HG03025 (cell line): ENCODE measurements around the gene SDHA.
"Not testable (repeated sequence)": the region's sequence is repeated elsewhere in the genome, so short reads cannot be mapped to it uniquely, and the experiment has no call there.

Experiments
- ATAC-seq: cut with Tn5 transposase; IDR thresholded peaks from one replicate; pipeline ENCODE4 v1.9.1; 2021; ENCODE audit warnings: mild to moderate bottlenecking, moderate library complexity; ENCODE audit not compliant: unreplicated experiment, low FRiP score

Gene SDHA

GRCh38 chr5:218457-219291 is 554 bp downstream of the SDHA start:
- ATAC-seq = peak; percentile 29

- ATAC-seq = no peak
Observed at GRCh38 chr5:219460-219863, 1.3 kb downstream of the SDHA start.

GRCh38 chr5:219991-220390 is 1.9 kb downstream of the SDHA start:
- ATAC-seq = no peak

GRCh38 chr5:222951-223715 is 5.0 kb downstream of the SDHA start:
- ATAC-seq = not testable (repeated sequence)

- ATAC-seq = no peak
Observed at GRCh38 chr5:223791-224190, 5.7 kb downstream of the SDHA start.

- no peak for ATAC-seq
Observed at GRCh38 chr5:225334-225733, 7.2 kb downstream of the SDHA start.

GRCh38 chr5:227375-227774 is 9.3 kb downstream of the SDHA start:
- ATAC-seq = not testable (repeated sequence)

- no peak for ATAC-seq
Observed at GRCh38 chr5:228886-229285, 10.8 kb downstream of the SDHA start.

GRCh38 chr5:230711-231110 is 12.6 kb downstream of the SDHA start:
- no peak for ATAC-seq

- no peak for ATAC-seq
Observed at GRCh38 chr5:231661-232060, 13.5 kb downstream of the SDHA start.

- ATAC-seq = not testable (repeated sequence)
Observed at GRCh38 chr5:233426-233825, 15.3 kb downstream of the SDHA start.

- no peak for ATAC-seq
Observed at GRCh38 chr5:234450-234849, 16.3 kb downstream of the SDHA start.

- ATAC-seq = not testable (repeated sequence)
Observed at GRCh38 chr5:235527-235926, 17.4 kb downstream of the SDHA start.

- ATAC-seq = not testable (repeated sequence)
Observed at GRCh38 chr5:237931-238330, 19.8 kb downstream of the SDHA start.

GRCh38 chr5:240550-240949 is 22.4 kb downstream of the SDHA start:
- ATAC-seq = not testable (repeated sequence)

GRCh38 chr5:241045-241669 is 23.0 kb downstream of the SDHA start:
- not testable (repeated sequence) for ATAC-seq

GRCh38 chr5:243683-244367 is 25.7 kb downstream of the SDHA start:
- not testable (repeated sequence) for ATAC-seq

- not testable (repeated sequence) for ATAC-seq
Observed at GRCh38 chr5:245717-246116, 27.6 kb downstream of the SDHA start.

- not testable (repeated sequence) for ATAC-seq
Observed at GRCh38 chr5:250396-250795, 32.3 kb downstream of the SDHA start.

GRCh38 chr5:251016-251415 is 32.9 kb downstream of the SDHA start:
- ATAC-seq = not testable (repeated sequence)

- ATAC-seq = not testable (repeated sequence)
Observed at GRCh38 chr5:251538-251937, 33.4 kb downstream of the SDHA start.
